ENCODE data around the gene VPS13C. TPM values are rescaled to one million over a fixed set of nuclear protein-coding genes. Genes with fewer than 3 reads are reported as not detected.

Gene VPS13C
- total and polyA plus RNA-seq, 2 donors (not counting 3 experiments of a cell fraction or from before 2014, with no cell fraction given) = 10.8 to 60.3 TPM

- BruUV-seq (replicated peaks) = no TSS peak
- H3K4me1 ChIP-seq (ENCODE audit: control insufficient read depth, extremely low read depth, insufficient read depth, low read length) = peaks cover 13% of the 10 kb centered on the region
- no peaks in the 10 kb centered on the region for H3K27me3 ChIP-seq (ENCODE audit: control insufficient read depth in 2 of 2, insufficient read depth in 2 of 2, low read length in 2 of 2)
- no peaks in the 10 kb centered on the region for H3K9me3 ChIP-seq (replicated peaks; ENCODE audit: control insufficient read depth, insufficient read depth, low read length)
- CTCF ChIA-PET = interaction anchor here (0.6 to 3.6 kb wide), 5 partner anchors 9 to 223 kb away, joined by 3 to 13 read pairs (median 4); partner anchors contain the start of gene C2CD4A
- intact Hi-C loops (cut with micrococcal nuclease) = no loop called here
- H3K4me3 ChIP-seq (replicated peaks in 1 of 3; ENCODE audit: insufficient read depth in 1 of 3, low read depth in 1 of 3, low read length in 3 of 3) = no peak overlapping the region
- DNase-seq (ENCODE audit: low read depth, low spot score) (no peak), FAIRE-seq (no peak)
- H4K20me1 ChIP-seq (replicated peaks; ENCODE audit: control insufficient read depth, extremely low read depth, insufficient read depth, low read length) = no peaks in the 10 kb centered on the region
- H3K4me2 ChIP-seq (ENCODE audit: insufficient read depth, low read length) = no peak overlapping the region
- H3K9ac ChIP-seq (replicated peaks; ENCODE audit: extremely low read depth, insufficient read depth, low read length) = no peak overlapping the region
- no peak overlapping the region for H3K27ac ChIP-seq (ENCODE audit: insufficient read depth, low read depth, low read length)
- TF ChIP-seq EZH2 (IDR thresholded peaks at IDR 0.05; ENCODE audit: borderline replicate concordance, low read depth, low read length, severe bottlenecking) (no peak), POLR2A (IDR thresholded peaks at IDR 0.05; ENCODE audit: low read depth, low read length) (no peak), POLR2AphosphoS5 (IDR thresholded peaks at IDR 0.05; ENCODE audit: insufficient read depth, low read depth, low read length) (no peak), FOS (IDR thresholded peaks at IDR 0.05; ENCODE audit: borderline replicate concordance, insufficient read depth, low read length) (no peak), MYC (IDR thresholded peaks at IDR 0.05; ENCODE audit: low read depth, low read length) (no peak), GATA2 (IDR thresholded peaks at IDR 0.05; ENCODE audit: insufficient read depth, insufficient read length, low read depth, low read length) (no peak), JUN (IDR thresholded peaks at IDR 0.05; ENCODE audit: borderline replicate concordance, insufficient read depth, insufficient read length, low read depth) (no peak)
- TF ChIP-seq, protein P1, sequence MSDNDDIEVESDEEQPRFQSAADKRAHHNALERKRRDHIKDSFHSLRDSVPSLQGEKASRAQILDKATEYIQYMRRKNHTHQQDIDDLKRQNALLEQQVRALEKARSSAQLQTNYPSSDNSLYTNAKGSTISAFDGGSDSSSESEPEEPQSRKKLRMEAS (IDR thresholded peaks at IDR 0.05; ENCODE audit: insufficient read depth, insufficient read length) = no peak
- TF ChIP-seq, protein P2, sequence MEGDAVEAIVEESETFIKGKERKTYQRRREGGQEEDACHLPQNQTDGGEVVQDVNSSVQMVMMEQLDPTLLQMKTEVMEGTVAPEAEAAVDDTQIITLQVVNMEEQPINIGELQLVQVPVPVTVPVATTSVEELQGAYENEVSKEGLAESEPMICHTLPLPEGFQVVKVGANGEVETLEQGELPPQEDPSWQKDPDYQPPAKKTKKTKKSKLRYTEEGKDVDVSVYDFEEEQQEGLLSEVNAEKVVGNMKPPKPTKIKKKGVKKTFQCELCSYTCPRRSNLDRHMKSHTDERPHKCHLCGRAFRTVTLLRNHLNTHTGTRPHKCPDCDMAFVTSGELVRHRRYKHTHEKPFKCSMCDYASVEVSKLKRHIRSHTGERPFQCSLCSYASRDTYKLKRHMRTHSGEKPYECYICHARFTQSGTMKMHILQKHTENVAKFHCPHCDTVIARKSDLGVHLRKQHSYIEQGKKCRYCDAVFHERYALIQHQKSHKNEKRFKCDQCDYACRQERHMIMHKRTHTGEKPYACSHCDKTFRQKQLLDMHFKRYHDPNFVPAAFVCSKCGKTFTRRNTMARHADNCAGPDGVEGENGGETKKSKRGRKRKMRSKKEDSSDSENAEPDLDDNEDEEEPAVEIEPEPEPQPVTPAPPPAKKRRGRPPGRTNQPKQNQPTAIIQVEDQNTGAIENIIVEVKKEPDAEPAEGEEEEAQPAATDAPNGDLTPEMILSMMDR (IDR thresholded peaks at IDR 0.05; ENCODE audit: extremely low read depth in 1 of 2, insufficient read depth in 1 of 2, low read depth in 1 of 2, low read length in 2 of 2) = no peak
- no peaks in the 10 kb centered on the region for H3K9me1 ChIP-seq (replicated peaks; ENCODE audit: control insufficient read depth, extremely low read depth, insufficient read depth, low read length)
- no peaks in the 10 kb centered on the region for H3K36me3 ChIP-seq (ENCODE audit: control insufficient read depth in 2 of 2, extremely low read depth in 1 of 2, insufficient read depth in 2 of 2, low read length in 2 of 2)
- no peaks in the 10 kb centered on the region for H3K79me2 ChIP-seq (ENCODE audit: control insufficient read depth, insufficient read depth, low read length)
- dilution Hi-C loops (cut with MboI; ENCODE audit: extremely low pct_ligation_motif_present, low sequenced_read_pairs) = no loop called here
- no peak overlapping the region for H2AFZ ChIP-seq (ENCODE audit: low read depth, low read length)
- POLR2A ChIA-PET = no interaction called here
These were observed 23.2 kb upstream of the VPS13C start for GRCh38 chr15:62083194-62084154.

Data from endothelial cell of umbilical vein (primary cell).